ENCODE results near the gene CYP51A1. TPM values are rescaled to one million over a fixed set of nuclear protein-coding genes. Genes with fewer than 3 reads are reported as not detected.
"Not testable (repeated sequence)": the region's sequence is repeated elsewhere in the genome, so short reads cannot be mapped to it uniquely, and the experiment has no call there.

Gene CYP51A1
- total RNA-seq, 2 experiments from 2014 or later = 53.4 to 84.0 TPM

- ChIA-PET POLR2A (interaction anchor here (0.6 kb wide), 1 partner anchor 17 kb away, joined by 3 read pairs; no protein-coding TSS in a partner anchor), CTCF (ENCODE audit: unreplicated experiment) (no interaction called here)
- no peaks in the 10 kb centered on the region for H3K79me2 ChIP-seq (ENCODE audit: insufficient read depth, low read depth, low read length)
- no peak for DNase-seq (ENCODE audit: low spot score)
- H4K20me1 ChIP-seq (ENCODE audit: insufficient read depth, low read length) = no peaks in the 10 kb centered on the region
- no peak overlapping the region for H2AFZ ChIP-seq (ENCODE audit: low read length)
- intact Hi-C loops (cut with micrococcal nuclease; ENCODE audit: unreplicated experiment) = no loop called here
- H3K4me1 ChIP-seq (ENCODE audit: insufficient read depth, low read length, poor library complexity, severe bottlenecking) = no peaks in the 10 kb centered on the region
- H3K4me3 ChIP-seq (ENCODE audit: low read depth, low read length, poor library complexity, severe bottlenecking) = no peak overlapping the region
- no TSS peak for BruUV-seq (replicated peaks)
- no peak for TF ChIP-seq CTCF (conservative IDR thresholded peaks at IDR 0.05; ENCODE audit: low read length)
- no peak for TF ChIP-seq EZH2phosphoT487 (IDR thresholded peaks at IDR 0.05; ENCODE audit: borderline replicate concordance, low read depth, low read length)
- peaks cover 81% of the 10 kb centered on the region for H3K36me3 ChIP-seq (ENCODE audit: insufficient read depth, low read length)
- H3K4me2 ChIP-seq (ENCODE audit: low read length) = no peak overlapping the region
- H3K9me3 ChIP-seq (ENCODE audit: low read length) = no peaks in the 10 kb centered on the region
- no peak overlapping the region for H3K27ac ChIP-seq (ENCODE audit: low read depth, low read length, poor library complexity, severe bottlenecking)
- H3K9me2 ChIP-seq (ENCODE audit: insufficient read depth, low read length) = no peaks in the 10 kb centered on the region
Measured at GRCh38 chr7:92088266-92088665, 46.0 kb downstream of the CYP51A1 start.

- peaks cover 66% of the 10 kb centered on the region for H3K36me3 ChIP-seq (ENCODE audit: insufficient read depth, low read length)
Measured at GRCh38 chr7:92083922-92084321, 50.4 kb downstream of the CYP51A1 start.

GRCh38 chr7:92076509-92076908 lies 57.8 kb downstream of the CYP51A1 start:
- CTCF ChIA-PET (ENCODE audit: unreplicated experiment) = no interaction called here
- Histone ChIP-seq H4K20me1 (ENCODE audit: insufficient read depth, low read length) (no peaks in the 10 kb centered on the region), H3K9me3 (ENCODE audit: low read length) (no peaks in the 10 kb centered on the region), H3K4me2 (ENCODE audit: low read length) (no peak overlapping the region), H3K27ac (ENCODE audit: low read depth, low read length, poor library complexity, severe bottlenecking) (no peak overlapping the region), H3K79me2 (ENCODE audit: insufficient read depth, low read depth, low read length) (no peaks in the 10 kb centered on the region), H3K36me3 (ENCODE audit: insufficient read depth, low read length) (peaks cover 25% of the 10 kb centered on the region), H3K9me2 (ENCODE audit: insufficient read depth, low read length) (no peaks in the 10 kb centered on the region), H3K4me3 (ENCODE audit: low read depth, low read length, poor library complexity, severe bottlenecking) (no peak overlapping the region), H2AFZ (ENCODE audit: low read length) (no peak overlapping the region), H3K4me1 (ENCODE audit: insufficient read depth, low read length, poor library complexity, severe bottlenecking) (no peaks in the 10 kb centered on the region)
- intact Hi-C loops (cut with micrococcal nuclease; ENCODE audit: unreplicated experiment) = no loop called here
- POLR2A ChIA-PET = interaction anchor here (0.9 kb wide), 1 partner anchor 13 kb away, joined by 3 read pairs; no protein-coding TSS in a partner anchor
- BruUV-seq (replicated peaks) = no TSS peak
- DNase-seq (ENCODE audit: low spot score) = no peak
- no peak for TF ChIP-seq CTCF (conservative IDR thresholded peaks at IDR 0.05; ENCODE audit: low read length)
- no peak for TF ChIP-seq EZH2phosphoT487 (IDR thresholded peaks at IDR 0.05; ENCODE audit: borderline replicate concordance, low read depth, low read length)

More at GRCh38 chr7:92083922-92084321, 50.4 kb downstream of the CYP51A1 start:
- H3K79me2 ChIP-seq (ENCODE audit: insufficient read depth, low read depth, low read length); H4K20me1 ChIP-seq (ENCODE audit: insufficient read depth, low read length); H3K4me3 ChIP-seq (ENCODE audit: low read depth, low read length, poor library complexity, severe bottlenecking); H2AFZ ChIP-seq (ENCODE audit: low read length); H3K9me2 ChIP-seq (ENCODE audit: insufficient read depth, low read length); H3K4me1 ChIP-seq (ENCODE audit: insufficient read depth, low read length, poor library complexity, severe bottlenecking); POLR2A ChIA-PET; DNase-seq (ENCODE audit: low spot score); H3K9me3 ChIP-seq (ENCODE audit: low read length); H3K27ac ChIP-seq (ENCODE audit: low read depth, low read length, poor library complexity, severe bottlenecking); BruUV-seq (replicated peaks); H3K4me2 ChIP-seq (ENCODE audit: low read length); CTCF ChIA-PET (ENCODE audit: unreplicated experiment); intact Hi-C loops (cut with micrococcal nuclease; ENCODE audit: unreplicated experiment): not testable (repeated sequence)
